Urothelium cell line (cell line): ENCODE measurements around the gene ITGB1.
"Not testable (repeated sequence)": the region's sequence is repeated elsewhere in the genome, so short reads cannot be mapped to it uniquely, and the experiment has no call there.

Source experiments
- DNase-seq: peaks from one replicate; pipeline ENCODE4 v3.0.0; 2011; ENCODE audit warnings: low spot score, mixed read lengths
- FAIRE-seq: peaks from 2 replicates; lab custom pipeline; 2011; peaks lifted over from hg19 to GRCh38; lab: Jason Lieb, UNC

ITGB1 gene

GRCh38 chr10:32958085-32959005 is at the start of gene ITGB1:
ITGB1 (minus strand) TSS chr10:32958230; CDS start chr10:32935558, 22,672 bp downstream.
- peak; percentile 95 for DNase-seq
- peak; percentile 46 for FAIRE-seq

- DNase-seq, result no peak
- no peak for FAIRE-seq
Measured at GRCh38 chr10:33006342-33006887, 48.4 kb upstream of the ITGB1 start.

- peak; percentile 95 for FAIRE-seq
- DNase-seq, result peak; percentile 87
Measured at GRCh38 chr10:33005322-33006301, 47.6 kb upstream of the ITGB1 start.

GRCh38 chr10:33001908-33002492 is 44.0 kb upstream of the ITGB1 start:
- peak; percentile 20 for FAIRE-seq
- DNase-seq, result no peak

- FAIRE-seq, DNase-seq: not testable (repeated sequence)
Measured at GRCh38 chr10:32998060-32998581, 40.1 kb upstream of the ITGB1 start.

GRCh38 chr10:32995751-32996150 is 37.7 kb upstream of the ITGB1 start:
- DNase-seq (no peak), FAIRE-seq (no peak)

- no peak for FAIRE-seq
Measured at GRCh38 chr10:32995066-32995622, 37.1 kb upstream of the ITGB1 start.

GRCh38 chr10:32994632-32995031 is 36.6 kb upstream of the ITGB1 start:
- not testable (repeated sequence) for FAIRE-seq, DNase-seq

More at GRCh38 chr10:32995066-32995622, 37.1 kb upstream of the ITGB1 start:
- no peak for DNase-seq

- FAIRE-seq, DNase-seq: not testable (repeated sequence)
Measured at GRCh38 chr10:32992310-32992709, 34.3 kb upstream of the ITGB1 start.

- FAIRE-seq (no peak), DNase-seq (no peak)
Measured at GRCh38 chr10:32990811-32991210, 32.8 kb upstream of the ITGB1 start.

- FAIRE-seq (no peak), DNase-seq (no peak)
Measured at GRCh38 chr10:32988604-32989003, 30.6 kb upstream of the ITGB1 start.

GRCh38 chr10:32987172-32987571 is 29.1 kb upstream of the ITGB1 start:
- DNase-seq (no peak), FAIRE-seq (no peak)

- FAIRE-seq, result no peak
- DNase-seq, result no peak
Measured at GRCh38 chr10:32985775-32986350, 27.8 kb upstream of the ITGB1 start.

- FAIRE-seq, result no peak
- DNase-seq, result no peak
Measured at GRCh38 chr10:32985341-32985764, 27.3 kb upstream of the ITGB1 start.

GRCh38 chr10:32984003-32984600 is 26.1 kb upstream of the ITGB1 start:
- DNase-seq, result no peak
- FAIRE-seq, result no peak

- DNase-seq (peak; percentile 81), FAIRE-seq (peak; percentile 13)
Measured at GRCh38 chr10:32982911-32983909, 25.2 kb upstream of the ITGB1 start.

GRCh38 chr10:32982293-32982709 is 24.3 kb upstream of the ITGB1 start:
- FAIRE-seq (no peak), DNase-seq (no peak)

- no peak for DNase-seq
- no peak for FAIRE-seq
Measured at GRCh38 chr10:32981760-32982159, 23.7 kb upstream of the ITGB1 start.
